Measurements from ENCODE around the gene NTN5.

Gene NTN5

GRCh38 chr19:48611872-48612271 lies 60.9 kb downstream of the NTN5 start:
- DNase-seq, result no peak
